GM18867 (cell line): Measurements from ENCODE around the gene CBARP.
A peak's percentile ranks its signal among the peaks of the same experiment; 100 is the strongest.

Source experiments
- ATAC-seq: cut with Tn5 transposase; IDR thresholded peaks from one replicate; pipeline ENCODE4 v1.9.1; 2021; ENCODE audit warnings: mild to moderate bottlenecking, moderate library complexity; ENCODE audit not compliant: unreplicated experiment

CBARP gene

DNA sequence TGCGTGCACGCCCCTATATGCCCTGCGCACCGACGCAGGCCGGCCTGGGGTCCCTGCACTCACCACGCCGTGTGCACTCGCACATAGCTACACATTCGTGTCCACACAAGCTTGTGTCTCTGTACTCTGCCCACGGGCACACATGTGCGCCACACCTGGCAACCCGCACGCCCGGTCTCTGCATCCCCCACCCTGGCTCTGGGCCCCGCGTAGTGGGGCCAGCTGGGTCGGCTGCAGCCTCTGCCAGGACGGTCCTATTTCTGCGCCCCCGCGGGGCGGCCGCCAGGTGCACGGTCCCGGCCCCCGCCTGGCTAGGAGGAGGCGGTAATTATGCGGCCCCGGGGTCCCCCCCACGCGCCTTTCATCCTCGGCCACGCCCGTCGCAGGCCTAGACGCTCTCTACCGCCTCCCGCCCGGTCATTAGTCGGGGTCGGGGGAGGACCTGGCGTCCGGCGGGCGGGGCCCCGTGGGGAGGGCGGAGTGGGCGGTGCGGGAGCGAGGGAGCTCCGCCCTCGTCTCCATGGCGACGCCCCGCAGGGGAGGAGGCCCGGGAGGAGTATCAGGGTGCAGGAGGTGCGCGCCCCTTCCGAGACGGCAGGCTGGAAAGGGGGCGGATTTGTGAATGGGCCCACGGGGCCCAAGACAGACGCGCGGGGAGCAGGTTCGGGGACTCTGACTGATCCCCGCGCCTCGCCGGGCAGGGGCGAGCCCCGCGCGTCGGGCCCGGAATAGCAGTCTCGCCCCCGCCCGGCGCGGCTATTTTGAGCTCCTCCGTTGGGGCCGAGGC lies 28.5 kb upstream of the CBARP start:
- peak; percentile 34 for ATAC-seq

DNA sequence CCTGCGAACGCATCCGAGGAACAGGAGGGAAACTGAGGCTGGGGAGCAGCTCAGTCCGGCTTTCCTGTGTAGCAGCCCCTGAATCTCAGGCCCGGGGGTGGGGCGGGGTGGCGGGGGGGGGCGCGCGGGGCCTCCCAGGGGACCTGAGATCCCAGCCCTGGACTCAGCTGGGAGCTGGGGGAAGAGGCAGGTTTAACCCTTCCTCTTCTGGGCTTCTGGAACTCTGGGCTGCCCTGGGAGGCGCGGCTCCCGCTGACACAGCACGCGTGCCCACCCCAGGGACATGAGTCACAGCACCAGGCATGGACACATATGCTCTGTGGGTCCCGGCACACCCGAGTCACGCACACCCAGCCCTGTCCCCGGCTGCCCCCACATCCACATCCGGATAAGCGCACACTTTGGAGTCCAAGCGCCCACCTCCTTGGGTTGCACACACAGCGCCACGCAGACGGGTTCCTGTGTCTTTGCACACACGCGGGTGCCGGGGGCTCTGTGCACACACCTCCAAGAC lies 27.9 kb upstream of the CBARP start:
- no peak for ATAC-seq

- ATAC-seq, result no peak
These were observed 27.2 kb upstream of the CBARP start for GRCh38 chr19:1264801-1265614.

GRCh38 chr19:1263188-1263587 lies 25.4 kb upstream of the CBARP start:
- ATAC-seq, result no peak

DNA sequence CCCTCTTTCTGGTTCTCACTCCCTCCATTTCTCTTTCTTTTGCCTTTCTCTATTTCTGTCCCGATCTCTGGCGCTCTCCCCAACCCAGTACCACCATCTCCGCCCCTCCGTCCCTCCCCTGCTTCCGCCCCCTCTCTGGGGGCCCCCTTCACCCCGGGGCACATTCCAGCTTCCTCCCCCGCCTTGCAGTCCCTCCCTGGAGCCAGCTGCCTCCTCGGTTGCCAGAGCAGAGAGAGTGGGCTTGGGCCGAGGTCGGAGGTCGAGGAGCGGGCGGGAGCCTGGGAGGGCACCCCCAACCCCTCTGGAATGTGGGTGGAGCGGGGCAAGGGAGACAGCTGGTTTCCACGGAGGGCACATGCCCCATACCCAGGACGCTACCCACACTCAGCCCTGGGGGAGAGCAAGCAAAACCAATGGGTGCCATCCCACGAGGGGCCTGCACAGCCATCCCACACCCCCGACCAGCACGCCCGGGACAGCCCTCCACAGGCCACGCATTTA lies 24.9 kb upstream of the CBARP start:
- no peak for ATAC-seq

DNA sequence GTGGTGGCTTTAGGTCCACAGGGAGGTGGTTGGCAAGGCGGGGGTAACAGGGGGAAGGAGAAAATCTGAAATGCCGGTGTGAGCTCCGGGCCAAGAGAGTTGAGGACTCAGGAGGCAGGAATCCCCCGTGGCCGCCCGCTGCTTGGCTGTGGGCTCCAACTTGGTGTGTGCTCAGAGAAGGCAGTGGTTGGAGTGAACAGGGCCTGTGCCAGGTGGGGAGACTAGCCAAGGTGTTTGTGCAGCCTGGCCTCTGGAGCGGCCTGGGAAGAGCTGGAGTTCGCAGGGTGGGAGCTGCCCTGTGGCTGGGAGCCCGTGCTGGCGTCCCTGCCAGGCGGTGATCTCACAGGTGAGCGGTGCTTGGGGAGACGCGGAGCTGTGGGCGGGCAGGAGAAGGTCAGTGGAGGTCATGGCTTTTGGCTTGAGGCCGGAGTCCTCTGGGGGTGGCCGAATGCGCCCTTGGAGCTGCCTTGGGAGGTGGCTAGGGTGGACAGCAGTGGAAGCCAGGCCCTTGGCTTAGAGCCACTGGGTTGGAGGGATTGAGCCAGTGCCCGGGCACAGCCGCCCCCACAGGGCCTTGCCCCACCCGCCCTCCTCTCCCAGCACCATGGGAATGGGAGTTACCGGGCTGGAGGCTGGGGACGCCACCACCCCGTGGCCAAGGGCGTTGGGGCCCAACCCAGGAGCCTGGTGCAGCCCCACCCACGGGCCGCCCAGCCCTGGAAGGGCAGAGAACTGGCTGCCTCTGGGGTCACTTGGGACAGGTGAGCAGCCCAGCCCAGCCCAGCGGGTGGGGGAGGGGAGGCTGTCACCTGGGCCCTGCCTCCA lies 24.2 kb upstream of the CBARP start:
- ATAC-seq, result no peak

DNA sequence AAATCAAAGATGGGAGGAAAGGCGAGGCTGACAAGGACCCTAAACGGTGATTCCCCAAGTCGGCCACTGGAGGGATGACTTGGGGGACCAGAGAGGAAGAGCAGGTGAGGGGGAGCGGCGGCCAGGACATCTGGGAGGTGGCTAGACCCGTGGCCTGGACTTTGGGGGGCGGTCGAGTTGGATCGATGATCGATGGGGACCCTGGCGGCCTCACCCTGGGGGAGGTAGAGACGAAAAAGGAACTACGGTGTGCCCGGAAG lies 23.7 kb upstream of the CBARP start:
- ATAC-seq, result no peak

GRCh38 chr19:1260749-1261537 lies 23.1 kb upstream of the CBARP start:
- ATAC-seq, result peak; percentile 59

GRCh38 chr19:1259876-1260748 lies 22.3 kb upstream of the CBARP start:
- peak; percentile 6 for ATAC-seq

DNA sequence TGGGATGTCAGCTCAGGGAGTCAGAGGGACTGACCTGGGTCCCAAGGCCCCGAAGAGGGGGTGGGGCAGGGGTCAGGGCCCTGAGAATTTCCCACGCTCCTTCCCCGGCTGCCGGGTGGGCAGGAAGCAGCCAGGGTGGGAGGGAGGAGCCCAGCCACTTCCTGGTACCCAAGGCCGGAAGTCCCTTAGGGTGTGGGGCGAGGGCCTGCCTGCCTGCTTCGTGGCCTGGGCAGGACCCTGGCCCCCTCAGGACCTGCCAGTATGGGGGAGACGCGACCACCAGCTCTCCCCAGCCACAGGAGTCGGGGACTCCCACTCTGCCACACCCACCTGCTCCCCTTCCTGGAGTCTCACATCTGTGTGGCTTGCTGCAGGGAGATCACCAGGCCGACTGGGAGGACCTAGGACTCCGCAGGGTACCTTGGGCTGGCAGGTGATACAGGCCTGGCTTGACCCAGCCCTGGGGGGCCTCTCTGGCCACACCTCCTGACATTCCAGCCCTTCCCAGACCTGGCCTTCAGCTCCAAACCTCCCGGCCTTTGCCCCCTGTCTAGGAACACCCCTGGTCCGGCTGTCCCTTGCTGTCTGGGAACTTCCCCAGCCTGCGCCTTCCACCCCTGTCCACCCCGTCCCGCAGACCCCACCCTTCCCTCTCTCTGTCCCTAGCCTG lies 21.5 kb upstream of the CBARP start:
- ATAC-seq, result peak; percentile 32

DNA sequence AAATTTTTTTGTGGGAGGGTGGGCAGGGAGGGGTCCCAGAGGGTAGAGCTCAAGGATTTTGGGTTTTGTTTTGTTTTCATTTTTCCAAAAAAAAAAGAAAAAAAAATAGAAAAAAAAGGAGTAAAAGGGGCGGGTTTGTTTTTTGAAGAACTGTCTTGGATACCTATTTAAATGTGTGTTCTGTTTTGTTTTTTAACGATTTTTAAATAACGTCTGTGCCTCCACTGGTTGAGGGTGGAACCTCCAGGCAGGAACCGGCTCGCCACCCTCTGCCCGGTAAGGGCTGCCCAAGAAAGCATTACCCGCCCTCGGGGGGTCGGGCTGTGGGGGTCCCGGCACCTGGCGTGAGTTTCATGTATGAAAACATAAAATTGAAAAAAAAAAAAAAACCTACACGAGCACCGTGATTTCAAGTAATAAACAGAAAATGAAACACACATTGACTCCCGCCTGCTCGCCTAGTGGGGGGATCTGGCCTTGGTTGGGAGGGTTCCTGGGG lies 21.0 kb upstream of the CBARP start:
- no peak for ATAC-seq

GRCh38 chr19:1258163-1258492 lies 20.3 kb upstream of the CBARP start:
- ATAC-seq, result no peak

GRCh38 chr19:1257475-1258162 lies 19.8 kb upstream of the CBARP start:
- ATAC-seq, result no peak

DNA sequence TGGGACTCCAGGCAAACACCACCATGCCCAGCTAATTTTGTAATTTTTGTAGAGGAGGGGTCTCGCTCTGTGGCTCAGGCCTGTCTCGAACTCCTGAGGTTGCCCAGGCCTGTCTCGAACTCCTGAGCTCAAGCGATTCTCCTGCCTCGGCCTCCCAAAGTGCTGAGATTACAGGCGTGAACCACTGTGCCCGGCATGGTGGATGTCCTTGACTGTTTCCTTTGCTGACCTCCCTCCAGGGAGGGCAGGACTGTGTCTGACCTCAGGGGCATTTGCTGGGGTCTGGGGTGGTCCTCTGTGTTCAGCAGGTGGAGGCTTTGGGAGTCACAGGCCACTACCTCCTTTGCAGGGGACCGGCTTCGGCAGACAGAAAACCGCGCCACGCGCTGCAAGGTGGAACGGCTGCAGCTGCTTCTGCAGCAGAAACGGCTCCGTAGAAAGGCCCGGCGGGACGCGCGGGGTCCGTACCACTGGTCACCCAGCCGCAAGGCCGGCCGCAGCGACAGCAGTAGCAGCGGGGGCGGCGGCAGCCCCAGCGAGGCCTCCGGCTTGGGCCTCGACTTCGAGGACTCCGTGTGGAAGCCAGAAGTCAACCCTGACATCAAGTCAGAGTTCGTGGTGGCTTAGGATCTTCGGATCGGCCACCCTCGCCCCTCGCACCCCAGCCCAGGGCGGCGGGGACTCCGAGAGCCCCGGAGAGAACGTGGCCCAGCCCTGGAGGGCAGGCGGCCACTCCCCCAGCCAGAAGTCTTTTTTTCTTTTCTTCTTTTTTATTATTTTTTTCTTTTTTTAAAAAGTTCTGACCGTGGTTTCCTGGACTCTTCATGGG lies 19.1 kb upstream of the CBARP start:
- ATAC-seq, result no peak

GRCh38 chr19:1255186-1256161 lies 17.7 kb upstream of the CBARP start:
- no peak for ATAC-seq

- ATAC-seq, result no peak
These were observed 16.9 kb upstream of the CBARP start for GRCh38 chr19:1254530-1255185.
